ENCODE data around the gene PHYKPL.

- TF ChIP-seq POLR2A (IDR thresholded peaks at IDR 0.05; ENCODE audit: low read depth, low read length) (no peak), TAF1 (IDR thresholded peaks at IDR 0.05; ENCODE audit: low read depth, low read length) (no peak), POLR2AphosphoS5 (IDR thresholded peaks at IDR 0.05; ENCODE audit: low read depth, low read length) (no peak), POU2F2 (IDR thresholded peaks at IDR 0.05; ENCODE audit: low read depth, low read length) (no peak), SPI1 (IDR thresholded peaks at IDR 0.05; ENCODE audit: low read depth, low read length) (no peak), PAX5 (IDR thresholded peaks at IDR 0.05; ENCODE audit: insufficient read depth, low read length, severe bottlenecking) (no peak)
Observed at GRCh38 chr5:178191661-178192060, 40.9 kb downstream of the PHYKPL start.

Data from GM12891 (cell line).